CD1c-positive myeloid dendritic cell (primary cell): ENCODE data around the gene CLRN2.
"Not testable (repeated sequence)": the region's sequence is repeated elsewhere in the genome, so short reads cannot be mapped to it uniquely, and the experiment has no call there.

Source experiments
- DNase-seq: peaks from one replicate; pipeline ENCODE4 v3.0.0-alpha.2; 2016; ENCODE audit errors: extremely low spot score

The CLRN2 gene

DNA sequence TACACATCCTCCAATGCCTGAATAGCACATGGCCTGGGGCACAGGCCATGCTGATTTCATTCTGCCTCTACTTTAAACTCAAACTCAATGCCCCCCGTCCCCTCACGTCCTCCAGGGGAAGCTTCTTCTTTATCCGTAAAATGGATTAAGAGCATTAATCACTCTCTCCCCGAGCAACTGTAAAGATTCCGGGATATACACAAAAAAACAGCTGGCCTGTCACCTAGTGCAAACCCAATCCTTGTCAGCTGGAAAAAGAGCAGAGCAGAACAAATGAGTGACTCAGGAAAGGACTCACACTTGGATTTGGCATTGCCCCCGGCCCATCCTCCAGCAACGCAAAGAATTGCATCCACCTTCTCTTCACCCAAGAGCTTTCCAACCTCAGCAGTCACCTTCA lies 10.9 kb upstream of the CLRN2 start:
- DNase-seq, result no peak

DNA sequence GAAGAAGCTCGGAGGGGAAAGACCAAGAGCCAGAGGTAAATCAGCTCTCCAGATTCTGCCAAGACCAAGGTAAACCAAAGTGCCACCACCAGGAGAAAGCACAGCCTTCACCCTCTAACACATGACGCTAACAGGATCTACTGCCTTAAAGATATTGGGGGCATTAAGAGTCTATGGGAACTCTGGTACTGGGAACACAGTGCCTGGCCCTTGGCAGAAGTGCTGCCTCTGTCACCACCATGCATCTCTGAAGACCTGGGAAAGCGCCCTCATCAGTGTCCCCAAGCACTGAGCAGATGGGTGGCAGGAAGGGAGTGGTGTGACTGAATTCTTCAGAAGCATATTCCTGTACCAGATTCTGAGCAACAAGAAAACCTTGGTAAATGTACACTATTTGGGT lies 4.4 kb upstream of the CLRN2 start:
- DNase-seq, result no peak

DNA sequence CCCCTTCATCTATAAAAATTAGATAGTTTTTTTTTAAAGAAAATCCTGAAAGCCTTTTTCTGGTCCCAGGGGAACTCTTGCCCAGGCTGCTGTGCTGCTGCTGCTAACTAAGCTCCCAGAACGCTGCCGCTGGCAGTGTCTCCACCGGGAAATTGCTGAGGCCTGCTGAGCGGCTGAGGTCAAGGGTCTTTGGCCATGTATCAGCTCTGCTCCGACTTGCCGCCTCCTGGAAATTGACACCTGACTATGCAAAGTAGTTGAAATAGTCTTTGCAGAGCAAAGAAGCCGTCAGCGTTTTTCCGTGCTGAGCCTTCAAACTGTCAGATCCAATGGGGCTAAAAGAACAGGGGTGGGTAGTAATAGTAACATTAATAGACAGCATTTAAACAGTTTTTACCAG lies 3.9 kb upstream of the CLRN2 start:
- DNase-seq, result no peak

DNA sequence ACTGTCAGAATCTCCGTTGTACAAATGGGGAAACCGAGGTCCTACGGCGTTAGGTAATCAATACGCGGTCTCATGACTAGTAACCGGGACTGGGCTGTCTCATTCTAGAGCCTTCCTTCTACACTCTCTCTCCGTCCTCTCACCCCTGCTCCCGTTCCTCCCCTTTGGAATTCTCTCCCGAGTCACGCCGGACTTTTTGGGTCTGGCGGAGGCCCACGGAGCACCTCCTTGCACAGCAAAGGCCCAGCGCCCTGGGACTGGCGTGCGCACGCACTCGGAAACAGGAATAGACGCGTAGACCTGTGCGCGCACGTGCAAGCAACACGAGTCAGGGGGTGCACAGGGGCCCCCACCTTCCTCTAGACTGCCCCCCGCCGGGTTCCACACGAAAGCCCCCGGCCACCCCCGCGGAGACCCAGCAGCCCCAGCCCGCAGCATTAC lies 3.4 kb upstream of the CLRN2 start:
- DNase-seq, result peak; percentile 44

DNA sequence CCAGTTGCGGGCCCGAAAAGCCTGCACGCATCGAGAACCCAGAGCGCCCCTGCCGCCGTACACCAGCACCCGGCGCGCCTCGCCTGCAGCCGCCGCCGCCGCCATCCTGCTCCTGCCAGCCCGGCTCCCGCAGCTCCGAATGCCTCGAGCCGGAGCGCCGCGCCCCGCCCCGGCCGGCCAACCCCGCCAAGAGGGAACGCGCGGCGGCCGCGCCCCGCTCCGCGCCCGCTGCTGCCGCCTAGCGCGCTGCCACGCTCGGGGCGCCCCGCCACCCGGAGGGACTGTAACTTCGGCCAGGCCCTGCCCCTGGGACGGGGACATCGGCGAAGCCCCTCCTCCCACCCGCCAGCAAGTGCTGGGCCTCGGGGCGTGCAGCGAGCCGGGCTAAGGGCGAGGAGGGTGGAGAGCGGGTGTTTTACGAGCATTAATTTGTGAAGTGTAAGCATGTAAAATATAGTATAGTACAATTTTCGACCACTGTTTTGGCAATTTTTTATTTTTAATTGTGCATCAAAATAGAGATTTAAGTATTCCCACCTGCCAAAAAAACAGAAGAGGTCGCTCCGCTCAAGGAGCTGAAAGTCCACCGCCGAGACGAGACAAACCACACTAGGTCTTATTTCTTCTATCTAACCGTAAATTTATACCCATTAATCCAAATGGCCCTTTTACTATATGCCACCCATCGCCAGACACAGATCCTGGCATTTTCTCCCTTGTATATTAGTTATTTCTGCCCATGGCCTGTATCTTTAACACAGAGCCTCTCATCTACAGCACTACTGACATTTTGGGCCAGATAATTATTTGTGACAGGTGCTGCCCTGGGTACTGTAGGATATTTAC lies 2.8 kb upstream of the CLRN2 start, which contains the start of gene QDPR:
QDPR (minus strand) TSS at position 141 of the 846 bp plus-strand sequence; CDS start at position 105, 36 bp downstream.
- peak; percentile 86 for DNase-seq

DNA sequence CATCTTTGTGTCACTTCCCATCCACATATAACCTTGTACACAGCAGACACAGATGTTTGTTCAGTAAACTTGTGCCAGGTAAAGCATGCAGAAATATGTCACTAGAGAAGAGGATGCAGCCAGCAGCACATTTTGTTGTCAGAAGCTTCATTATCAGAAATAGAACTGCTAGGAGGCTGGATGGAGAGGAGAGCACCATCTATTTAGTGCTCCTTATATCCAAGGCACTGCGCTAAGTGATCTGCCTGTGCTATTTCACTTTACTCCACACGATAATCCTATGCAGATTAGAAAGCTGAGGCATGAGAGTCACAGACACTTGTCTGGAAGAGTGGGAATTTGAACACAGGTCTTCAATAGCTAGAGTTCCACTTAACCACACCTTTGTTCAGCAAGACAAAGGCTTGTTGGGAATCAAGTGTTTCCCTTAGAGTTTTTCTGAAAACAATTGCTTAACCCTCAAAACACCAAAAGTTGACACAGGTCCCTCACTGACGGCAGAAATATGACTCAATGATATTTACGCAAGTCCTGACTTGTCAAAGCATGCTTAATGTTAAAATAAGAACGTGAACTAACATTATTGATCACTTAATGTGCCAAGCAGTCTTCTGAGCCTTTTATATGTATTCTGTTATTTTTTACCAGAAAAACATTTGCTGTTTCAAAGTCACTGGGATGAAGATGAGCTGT lies 1.8 kb upstream of the CLRN2 start:
- no peak for DNase-seq

DNA sequence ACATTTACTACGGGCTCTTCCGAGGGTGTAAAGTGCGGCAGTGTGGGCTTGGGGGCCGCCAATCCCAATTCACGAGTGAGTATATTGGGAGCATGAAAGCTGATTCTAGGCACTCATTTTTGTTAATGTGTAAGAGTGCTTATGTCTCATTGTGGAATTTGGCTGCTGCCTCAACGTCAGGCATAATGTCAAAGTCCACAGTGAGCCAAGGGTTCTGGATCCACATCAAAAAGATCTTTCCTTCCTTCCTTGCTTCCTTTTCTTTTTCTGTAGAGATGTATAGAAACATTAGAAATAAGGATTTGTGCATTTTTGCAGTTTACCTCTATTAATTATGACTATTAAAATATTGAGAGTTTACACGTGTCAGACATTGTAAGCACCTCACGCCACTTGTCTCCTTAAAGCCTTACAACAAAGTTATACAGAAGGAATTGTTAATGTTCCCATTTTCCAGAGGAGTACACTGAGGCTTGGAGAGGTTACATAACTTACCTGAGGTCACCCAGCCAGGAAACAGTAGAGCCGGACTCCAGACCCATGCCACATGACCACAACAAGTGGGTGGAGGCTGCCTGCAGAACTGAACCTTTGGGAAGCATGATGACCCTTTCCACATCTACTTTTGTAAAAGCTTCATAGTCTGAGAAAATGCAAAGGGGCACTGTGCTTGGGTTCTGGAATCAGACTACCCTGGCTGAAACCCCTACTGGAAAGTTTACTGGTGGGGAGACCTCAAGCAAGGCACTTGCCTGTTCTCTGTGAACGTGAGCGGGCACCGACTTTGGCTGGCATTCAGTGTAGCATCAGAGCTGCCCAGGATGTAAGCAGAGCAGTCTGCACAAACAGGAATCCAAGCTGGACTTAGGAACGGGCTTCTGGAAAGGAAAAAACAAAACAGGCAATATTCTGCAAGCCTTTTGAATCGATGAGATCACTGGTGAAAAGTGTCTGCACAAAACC lies 761 bp downstream of the CLRN2 start:
- no peak for DNase-seq

DNA sequence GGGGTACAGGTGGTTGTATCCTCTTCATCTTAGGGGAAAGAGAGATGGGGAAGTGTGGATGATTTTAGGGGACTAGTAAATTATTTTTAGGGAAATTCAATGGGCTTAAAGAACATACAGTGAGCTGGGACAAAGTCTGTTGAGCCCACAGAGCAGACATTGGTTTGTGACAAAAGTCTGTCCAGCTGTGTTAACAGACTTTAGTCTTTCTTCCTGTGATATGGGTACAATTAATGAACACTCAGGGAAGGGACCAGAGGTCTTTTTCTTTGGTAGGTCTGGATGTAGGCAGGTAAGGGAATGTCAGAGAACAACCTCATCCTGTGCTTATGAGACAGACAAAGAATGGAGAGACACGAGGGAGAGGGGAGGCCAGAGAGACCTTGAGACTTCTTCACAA lies 2.0 kb downstream of the CLRN2 start:
- no peak for DNase-seq

DNA sequence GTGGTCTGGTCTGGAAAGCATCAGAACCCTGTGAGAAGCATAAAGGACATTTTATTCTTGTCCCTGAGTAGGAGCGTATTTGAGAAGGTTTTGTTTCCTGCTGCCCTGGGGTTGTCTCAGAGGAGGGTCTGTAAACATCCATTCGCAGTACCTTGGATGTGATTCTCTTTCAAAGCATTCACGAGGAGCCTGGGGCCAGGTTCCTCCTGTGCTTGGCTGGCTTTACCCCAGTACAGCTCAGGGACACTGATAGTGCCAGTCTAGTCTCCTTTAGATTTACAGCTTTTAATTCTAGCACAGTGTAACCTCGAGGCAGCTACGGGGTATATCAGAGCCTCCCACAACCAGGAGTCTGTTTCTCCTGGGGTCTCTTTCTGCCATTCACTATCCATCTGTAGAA lies 2.7 kb downstream of the CLRN2 start:
- no peak for DNase-seq

DNA sequence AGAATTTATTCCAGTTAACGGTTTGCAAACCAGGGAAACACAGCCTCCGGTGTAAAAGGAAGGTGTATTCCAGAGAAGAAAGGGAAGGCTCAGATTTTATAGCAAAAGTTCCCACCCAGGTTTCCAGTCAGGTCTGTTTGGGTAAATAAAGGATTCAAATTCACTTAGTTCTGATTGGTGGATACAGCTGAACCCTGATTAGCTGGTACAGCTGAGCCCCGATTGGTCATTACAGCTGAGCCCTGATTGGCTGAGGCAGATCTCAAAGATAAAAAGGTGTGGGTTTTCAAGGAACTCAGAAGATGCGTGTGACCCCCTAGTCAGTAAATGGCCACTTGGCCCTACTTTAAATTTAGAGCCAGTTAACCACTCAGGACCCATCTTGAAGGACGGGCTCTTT lies 6.6 kb downstream of the CLRN2 start:
- no peak for DNase-seq

DNA sequence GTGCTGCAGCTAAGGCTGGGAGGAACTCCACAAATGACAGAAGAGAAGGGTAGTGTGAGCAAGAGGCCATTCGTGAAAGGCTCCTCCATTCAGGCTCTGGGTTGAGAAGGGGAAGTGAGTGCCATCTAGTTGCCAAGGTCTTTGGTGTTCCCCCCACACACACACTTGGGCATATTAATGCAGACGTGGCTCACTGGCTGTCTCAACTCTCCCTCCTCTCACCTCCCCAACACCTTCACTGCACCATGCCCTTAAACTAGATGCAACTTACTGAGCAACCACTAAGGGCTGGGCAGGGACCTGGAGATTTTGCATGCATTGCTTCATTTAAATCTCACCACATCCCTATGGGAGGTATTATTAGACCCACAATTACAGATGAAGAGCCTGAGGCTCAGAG lies 8.7 kb downstream of the CLRN2 start:
- DNase-seq, result no peak

DNA sequence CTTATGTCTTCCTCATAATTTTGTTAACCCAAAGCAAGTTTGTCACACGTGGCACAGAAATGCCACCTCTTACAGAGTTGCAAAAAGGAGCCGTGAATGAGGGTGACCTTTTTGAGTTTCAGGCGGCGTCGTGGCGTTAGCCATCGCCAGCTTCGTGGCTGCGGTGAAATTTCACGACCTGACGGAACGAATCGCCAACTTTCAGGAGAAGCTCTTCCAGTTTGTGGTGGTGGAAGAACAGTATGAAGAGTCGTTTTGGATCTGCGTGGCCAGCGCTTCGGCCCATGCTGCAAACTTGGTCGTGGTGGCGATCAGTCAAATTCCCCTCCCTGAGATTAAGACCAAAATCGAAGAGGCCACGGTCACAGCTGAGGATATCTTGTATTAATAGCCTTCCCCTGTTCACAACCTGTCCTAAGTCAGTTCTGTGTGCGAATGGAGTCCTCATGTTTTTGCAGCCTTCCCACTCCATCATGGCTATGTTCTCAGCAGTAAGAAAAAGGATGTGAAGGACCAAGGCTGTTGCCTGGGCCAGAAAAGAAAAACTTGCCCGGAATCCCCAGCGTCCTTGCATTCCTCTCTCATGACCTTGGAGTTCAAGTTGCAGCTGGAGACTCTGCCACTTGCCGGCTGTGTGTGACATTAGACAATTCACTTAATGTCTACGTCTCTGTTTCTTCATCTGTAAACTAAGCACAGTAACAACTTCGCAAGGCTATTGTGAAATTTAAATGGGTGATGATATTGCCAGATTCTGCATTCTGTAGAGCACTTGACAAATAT lies 11.9 kb downstream of the CLRN2 start:
- DNase-seq, result no peak

DNA sequence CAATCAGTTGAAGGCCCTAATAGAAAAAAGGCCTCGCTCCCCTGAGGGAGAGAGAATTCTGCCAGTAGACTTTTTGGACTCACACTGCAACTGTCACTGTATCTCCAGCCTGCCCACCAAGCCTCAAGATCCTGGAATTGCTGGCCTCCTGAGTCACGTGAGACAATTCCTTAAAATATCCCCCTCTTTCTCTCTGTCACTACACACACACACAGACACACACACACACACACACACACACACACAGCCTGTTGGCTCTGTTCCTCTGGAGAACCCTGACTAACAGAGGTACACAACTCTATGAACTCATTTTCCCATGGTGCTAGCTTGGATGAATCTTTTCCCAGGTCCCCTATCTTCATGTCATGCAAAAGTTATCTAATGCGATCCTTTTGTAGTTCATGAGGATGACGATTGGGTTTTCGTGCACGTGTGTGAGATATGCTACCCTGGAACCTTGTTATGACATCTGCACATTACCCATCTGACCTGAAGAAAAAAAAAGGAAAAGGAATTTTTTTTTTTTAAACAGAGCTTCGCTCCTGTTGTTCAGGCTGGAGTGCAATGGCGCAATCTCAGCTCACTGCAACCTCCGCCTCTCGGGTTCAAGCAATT lies 13.7 kb downstream of the CLRN2 start:
- DNase-seq, result no peak

DNA sequence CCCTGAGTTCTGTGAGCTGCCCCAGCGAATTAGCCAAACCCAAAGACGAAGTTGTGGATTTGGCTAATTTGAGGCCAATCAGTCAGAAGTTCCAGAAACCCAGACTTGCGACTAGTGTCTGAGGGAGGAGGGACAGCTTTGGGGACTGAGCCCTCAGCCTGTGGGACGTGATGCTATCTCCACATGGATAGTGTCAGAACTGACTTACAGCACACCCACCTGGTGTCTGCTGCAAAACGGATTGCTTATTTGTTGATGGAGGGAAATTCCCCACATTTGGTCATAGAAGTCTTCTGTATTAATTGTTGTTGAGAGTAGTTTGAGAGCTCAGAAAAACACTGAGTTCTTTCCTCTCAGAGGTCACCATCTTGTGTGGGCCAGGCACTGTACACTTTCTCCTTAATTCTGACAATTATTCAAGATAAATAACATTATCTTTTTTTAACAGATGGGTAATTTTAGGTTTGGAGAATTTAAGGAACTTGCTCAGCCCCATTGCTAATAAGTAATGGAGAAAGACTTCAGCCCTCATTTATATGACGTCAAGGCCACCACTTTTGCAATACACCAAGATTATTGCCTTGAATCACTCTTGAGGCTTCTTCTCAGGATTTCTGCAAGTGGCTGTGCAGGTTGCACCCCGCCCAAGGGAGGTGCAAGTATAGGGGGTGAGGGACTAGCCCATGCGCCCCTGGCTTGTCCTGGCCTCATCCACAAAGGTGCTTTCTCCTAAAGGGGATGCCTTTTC lies 16.7 kb downstream of the CLRN2 start:
- DNase-seq, result no peak

DNA sequence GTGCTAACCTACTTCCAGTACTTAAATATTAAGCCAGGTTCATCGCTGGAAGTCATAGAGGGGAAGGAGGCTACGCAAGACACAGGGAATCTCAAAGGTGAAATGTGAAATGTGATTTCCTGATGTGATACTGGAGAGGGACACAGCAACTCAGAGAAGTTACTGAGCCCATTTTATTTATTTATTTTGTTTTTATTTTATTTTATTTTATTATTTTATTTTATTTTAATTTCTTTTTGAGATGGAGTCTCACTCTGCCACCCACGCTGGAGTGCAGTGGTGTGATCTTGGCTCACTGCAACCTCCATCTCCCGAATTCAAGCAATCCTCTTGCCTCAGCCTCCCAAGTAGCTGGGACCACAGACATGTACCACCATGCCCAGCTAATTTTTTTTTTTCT lies 19.7 kb downstream of the CLRN2 start:
- DNase-seq, result no peak

DNA sequence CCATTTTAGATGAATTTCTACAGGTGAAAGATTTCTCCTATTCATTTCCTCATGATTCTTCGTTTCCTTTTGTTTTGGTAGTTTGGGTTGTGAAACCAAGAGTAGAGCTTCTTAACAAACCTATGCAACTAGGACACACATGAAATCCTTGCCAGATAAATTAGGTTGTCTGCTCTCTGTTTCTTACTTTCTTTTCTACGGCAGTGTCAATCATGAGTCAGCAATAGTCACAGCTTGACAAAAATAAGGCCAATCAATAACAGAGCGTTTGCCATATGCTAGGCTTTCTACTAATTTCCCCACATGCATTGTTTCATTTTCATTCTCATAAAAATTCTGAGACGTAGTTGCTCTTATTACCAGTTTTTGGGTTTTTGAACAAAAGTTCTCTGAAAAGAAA lies 20.3 kb downstream of the CLRN2 start:
- DNase-seq, result no peak

DNA sequence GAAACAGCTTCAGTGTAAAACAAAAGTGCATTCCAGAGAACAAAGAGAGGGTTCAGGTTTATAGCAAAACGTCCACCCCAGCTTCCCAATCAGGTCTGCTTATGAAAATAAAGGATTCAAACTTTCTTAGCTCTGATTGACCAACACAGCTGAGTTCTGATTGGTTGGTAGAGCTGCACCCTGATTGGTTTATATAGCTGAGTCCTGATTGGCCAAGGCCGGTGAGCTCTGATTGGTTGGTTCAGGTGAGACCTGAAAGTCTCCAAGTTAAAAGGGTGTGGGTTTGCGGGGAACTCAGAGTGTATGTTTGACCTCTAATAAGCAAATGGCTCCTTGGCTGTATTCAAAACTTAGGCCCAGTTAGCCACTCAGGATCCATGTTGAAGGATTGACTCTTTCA lies 20.9 kb downstream of the CLRN2 start:
- no peak for DNase-seq

DNA sequence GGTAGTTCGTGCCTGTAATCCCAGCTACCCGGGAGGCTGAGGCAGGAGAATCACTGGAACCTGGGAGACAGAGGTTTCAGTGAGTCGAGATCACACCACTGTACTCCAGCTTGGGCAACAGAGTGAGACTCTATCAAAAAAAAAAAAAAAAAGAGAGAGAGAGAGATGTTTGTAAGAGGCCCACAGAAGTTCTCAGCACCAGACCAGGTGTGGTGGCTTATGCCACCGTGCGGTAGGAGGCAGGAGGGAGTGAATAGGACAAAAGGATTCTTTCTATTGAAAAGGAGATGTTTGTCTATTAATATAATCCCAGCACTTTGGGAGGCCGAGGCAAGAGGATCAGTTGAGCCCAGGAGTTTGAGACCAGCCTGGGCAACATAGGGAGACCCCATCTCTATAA lies 22.1 kb downstream of the CLRN2 start:
- DNase-seq, result not testable (repeated sequence)

DNA sequence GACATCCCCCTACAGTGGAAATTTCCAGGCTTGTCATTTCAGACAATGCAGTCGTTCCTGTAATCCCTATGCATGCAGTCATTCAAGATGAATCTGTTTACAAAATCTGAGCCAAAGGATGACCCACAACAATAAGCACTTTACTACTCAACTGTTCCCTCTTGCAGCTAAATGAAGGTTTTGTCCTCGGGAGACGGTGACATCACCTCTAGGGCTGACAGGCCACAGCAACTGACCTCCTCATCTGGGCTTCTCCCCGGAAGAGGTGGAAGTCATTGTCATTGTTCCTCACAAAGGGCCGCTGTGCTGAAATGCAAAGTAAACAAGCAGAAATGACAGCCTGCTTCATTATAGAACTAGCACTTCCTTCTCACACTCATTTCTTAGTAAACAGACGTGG lies 29.2 kb downstream of the CLRN2 start:
- peak; percentile 59 for DNase-seq

DNA sequence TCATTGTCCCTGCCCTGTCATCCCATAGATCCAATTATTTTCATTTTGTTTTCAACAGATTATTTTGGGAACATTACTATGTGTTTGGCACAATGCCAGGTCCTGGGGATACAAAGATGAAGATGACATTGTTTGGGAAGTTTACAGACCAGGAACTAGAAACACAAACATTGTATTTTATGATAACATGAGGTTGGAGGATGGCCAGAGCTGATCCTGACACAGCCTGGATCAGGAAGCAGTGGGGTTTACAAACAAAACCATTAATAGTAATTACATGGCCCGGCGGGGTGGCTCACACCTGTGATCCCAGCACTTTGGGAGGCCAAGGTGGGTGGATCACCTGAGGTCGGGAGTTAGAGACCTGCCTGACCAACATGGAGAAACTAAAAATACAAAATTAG lies 29.9 kb downstream of the CLRN2 start:
- DNase-seq, result no peak
